NCI-H345 treated with DMSO at 0.1 percent for 48 hours (cell line): ENCODE data around the gene AP4M1.

Source experiments
- DNase-seq: peaks from one replicate; lab custom pipeline; 2025; ENCODE audit not compliant: unreplicated experiment; lab: John Stamatoyannopoulos, UW

Gene AP4M1

GRCh38 chr7:100107125-100107737 is 5.8 kb downstream of the AP4M1 start:
- DNase-seq, result no peak

- no peak for DNase-seq
Observed at GRCh38 chr7:100107890-100108289, 6.4 kb downstream of the AP4M1 start.

GRCh38 chr7:100109521-100110163 is 8.2 kb downstream of the AP4M1 start:
- no peak for DNase-seq

DNA sequence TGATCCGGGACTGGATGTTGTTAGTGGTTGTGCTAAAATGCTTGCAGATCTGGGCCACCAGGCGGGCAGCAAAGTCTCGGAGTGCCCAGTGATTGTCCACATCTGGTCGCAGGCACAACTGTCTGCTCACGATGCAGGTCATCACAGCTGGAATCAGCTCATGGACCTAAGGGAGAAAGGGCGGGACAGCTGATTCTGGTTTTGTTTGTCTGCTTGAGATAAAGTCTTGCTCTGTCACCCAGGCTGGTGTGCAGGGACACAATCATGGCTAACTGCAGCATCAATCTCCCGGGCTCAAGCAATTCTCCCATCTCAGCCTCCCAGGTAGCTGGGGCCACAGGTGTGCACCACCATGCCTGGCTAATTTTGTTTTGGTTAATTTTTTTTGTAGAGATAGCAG is 9.7 kb downstream of the AP4M1 start:
- DNase-seq, result no peak

- DNase-seq, result no peak
Observed at GRCh38 chr7:100111914-100112313, 10.5 kb downstream of the AP4M1 start.

DNA sequence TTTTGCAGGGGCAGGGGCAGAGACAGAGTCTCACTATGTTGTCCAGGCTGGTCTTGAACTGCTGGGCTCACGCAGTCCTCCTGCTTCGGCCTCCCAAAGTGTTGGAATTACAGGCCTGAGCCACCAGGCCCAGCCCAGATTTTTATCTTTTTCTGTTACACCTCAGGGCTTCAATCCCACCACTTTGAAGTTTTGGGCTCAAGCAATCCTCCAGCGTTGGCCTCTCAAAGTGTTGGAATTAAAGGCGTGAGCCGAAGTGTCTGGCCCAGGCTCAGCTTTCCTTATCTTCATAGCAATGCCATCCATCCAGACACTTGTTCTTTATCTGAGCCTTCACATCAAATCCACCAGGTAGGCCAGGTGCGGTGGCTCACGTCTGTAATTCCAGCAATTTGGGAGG is 13.6 kb downstream of the AP4M1 start:
- no peak for DNase-seq

GRCh38 chr7:100118388-100119071 is 17.1 kb downstream of the AP4M1 start:
- no peak for DNase-seq

DNA sequence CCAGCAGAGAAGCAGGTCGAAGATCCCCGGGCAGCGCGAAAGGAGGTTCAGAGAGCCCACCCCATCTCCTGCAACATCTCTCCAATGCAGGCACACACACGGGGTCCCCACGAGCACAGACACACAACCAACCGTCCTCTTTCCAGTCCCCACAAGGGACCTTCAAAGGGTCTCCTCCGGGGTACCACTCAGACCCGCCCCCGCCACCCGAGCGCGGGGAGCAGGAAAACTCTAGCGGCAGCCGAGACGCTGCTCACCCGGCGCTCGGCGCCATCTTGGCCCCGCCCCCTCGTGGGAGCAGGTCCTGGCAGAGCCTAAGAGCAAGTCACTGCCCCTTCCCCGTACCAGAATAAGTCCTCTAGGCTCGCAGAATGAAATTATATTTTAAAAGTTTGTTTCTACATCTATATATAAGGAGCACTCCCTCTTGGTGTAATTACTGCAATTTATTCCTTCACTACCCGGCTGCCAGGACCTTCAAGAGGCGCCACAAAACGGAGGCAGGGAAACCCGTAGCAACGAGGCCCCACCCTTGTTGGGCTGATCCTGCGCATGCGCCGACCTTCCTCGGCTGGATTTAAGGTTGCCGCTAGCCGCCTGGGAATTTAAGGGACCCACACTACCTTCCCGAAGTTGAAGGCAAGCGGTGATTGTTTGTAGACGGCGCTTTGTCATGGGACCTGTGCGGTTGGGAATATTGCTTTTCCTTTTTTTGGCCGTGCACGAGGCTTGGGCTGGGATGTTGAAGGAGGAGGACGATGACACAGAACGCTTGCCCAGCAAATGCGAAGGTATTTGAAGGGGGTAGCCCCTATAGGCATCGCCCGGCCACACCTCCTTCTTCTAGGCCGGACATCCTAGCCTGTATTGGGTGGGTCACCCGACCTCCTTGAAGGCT is 17.9 kb downstream of the AP4M1 start, which contains the start of the genes CNPY4 and TAF6:
TSS of gene CNPY4 (plus strand) at position 563 of the 898 bp plus-strand sequence. CDS start at position 674, 111 bp downstream.
TSS of gene TAF6 (minus strand) at position 287 of the 898 bp plus-strand sequence. CDS start 5,149 bp downstream, outside the sequence.
- peak; percentile 80 for DNase-seq

DNA sequence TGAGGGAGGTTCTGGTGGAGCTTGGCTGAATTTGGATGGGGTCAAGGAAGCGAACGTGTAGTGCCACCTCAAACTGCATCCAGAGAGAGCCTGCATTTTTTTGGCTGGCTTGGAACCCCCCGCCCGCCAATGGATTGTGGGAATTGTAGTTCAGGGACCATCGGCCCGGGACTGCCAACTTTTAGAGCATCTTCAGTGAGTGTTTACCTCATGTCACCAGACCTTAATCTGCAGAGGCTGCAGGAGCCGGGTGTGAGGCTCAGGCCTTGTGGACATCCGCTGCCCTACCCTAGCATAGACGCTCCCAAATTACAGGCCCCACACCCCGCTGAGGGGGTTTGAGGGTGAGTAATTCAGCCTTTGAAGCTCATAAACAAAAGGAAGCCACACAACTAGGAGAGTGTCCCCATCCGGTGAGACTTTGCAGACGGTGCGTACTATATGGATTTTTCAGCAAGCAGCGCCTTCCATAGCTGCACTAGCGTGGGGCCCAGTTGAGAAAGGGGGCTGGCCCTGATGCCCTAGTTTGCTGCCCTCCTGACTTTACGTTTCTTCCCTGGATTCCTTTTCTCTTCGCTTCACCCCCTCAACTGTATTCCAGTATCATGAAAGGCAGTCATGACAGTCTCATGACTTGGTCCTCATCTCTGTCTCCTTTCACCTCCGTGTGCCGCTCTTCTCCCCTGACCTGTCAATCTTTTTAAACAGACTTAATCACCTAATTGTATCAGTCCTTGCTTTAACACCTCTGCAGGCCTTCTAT is 18.7 kb downstream of the AP4M1 start:
- DNase-seq, result peak; percentile 37

DNA sequence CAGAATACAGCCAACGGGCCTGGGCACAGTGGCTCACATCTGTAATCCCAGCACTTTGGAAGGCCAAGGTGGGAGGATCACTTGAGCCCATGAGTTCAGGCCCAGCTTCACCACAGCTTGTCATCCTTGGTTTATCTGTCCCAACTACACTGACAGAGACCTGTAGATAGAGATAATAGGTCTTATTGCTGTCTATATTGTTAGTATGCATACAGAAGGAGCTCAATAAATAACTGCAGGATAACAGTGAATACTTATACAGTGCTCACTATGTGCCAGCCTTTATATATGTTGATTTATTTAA is 19.2 kb downstream of the AP4M1 start:
- no peak for DNase-seq

- DNase-seq, result peak; percentile 88
Observed at GRCh38 chr7:100122067-100122466, 20.6 kb downstream of the AP4M1 start.

- DNase-seq, result no peak
Observed at GRCh38 chr7:100122568-100122967, 21.1 kb downstream of the AP4M1 start.

GRCh38 chr7:100124301-100125230 is 23.1 kb downstream of the AP4M1 start:
- DNase-seq, result no peak

DNA sequence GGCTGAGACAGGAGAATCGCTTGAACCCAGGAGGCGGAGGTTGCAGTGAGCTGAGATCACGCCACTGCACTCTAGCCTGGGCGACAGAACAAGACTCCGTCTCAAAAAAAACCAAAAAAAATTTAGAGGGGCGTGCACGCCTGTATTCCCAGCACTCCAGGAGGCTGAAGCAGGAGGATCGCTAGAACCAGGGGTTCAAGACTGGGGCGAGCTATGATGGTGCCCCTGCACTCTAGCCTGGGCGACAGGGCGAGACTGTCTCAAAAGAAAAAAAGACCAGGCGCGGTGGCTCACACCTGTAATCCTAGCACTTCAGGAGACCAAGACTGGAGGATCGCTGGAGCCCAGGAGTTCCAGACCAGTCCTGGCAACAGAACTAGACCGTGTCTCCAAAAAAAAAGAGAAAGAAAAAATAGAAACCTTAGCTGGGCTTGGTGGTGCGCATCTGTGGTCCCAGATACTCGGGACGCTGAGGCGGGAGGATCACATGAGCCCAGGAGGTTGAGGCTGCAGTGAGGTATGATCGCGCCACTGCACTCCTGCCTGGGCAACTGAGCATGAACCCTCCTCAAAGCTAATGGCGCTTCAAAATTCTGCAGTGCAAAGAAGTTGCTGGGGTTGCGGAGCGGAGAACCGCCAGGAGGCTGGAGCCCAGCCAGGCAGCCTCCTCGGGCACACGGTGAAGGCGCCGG is 24.9 kb downstream of the AP4M1 start:
- no peak for DNase-seq

- peak; percentile 49 for DNase-seq
Observed at GRCh38 chr7:100126931-100127865, 25.8 kb downstream of the AP4M1 start, which contains the start of gene MBLAC1. MBLAC1 (plus strand) TSS chr7:100126967; CDS start chr7:100127396, 429 bp downstream.

DNA sequence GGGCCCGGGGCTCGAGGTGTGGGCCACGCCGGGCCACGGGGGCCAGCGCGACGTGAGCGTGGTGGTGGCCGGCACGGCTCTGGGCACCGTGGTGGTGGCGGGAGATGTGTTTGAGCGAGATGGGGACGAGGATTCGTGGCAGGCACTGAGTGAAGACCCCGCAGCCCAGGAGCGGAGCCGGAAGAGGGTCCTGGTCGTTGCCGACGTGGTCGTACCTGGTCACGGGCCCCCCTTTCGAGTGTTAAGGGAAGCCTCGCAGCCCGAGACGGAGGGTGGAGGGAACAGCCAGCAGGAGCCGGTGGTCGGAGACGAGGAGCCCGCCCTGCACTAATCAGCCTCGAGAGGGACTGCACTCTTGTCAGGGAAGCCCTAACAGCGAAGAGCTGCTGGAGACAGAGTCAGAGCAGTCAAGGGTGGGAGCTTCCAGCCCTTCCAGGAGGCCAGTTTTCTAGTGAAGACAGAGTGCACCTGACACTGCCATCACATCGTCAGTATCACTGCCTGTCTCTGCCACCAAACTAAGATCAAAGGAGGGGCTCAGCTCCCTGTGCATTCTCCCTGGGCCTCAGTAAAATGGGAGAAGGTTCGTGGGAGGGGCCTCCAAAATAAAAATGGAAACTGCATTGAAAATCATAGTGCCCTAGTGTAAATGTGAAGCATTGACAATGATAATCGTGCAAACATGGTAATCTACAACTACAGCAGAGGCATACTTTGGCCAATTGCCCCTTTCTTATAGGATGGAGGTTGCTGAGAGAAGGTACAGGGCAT is 26.6 kb downstream of the AP4M1 start:
- no peak for DNase-seq

- DNase-seq, result no peak
Observed at GRCh38 chr7:100128637-100128963, 27.2 kb downstream of the AP4M1 start.
